A673 (cell line): ENCODE measurements around the gene RAB8B.

ENCODE experiments used
- CTCF ChIP-seq: fragments of 300-800, 200-600 bp; sonication (generic); conservative IDR thresholded peaks from 2 replicates; pipeline ENCODE4 v1.5.1; 2017; ENCODE audit warnings: low read depth, mild to moderate bottlenecking, antibody characterized with exemption, low read length, moderate library complexity, mixed read lengths
- EZH2 ChIP-seq: fragments of 200-600 bp; sonication (generic); IDR thresholded peaks from 2 replicates; pipeline ENCODE4 v1.6.1; 2017; ENCODE audit warnings: borderline replicate concordance, low read depth, mild to moderate bottlenecking, mixed read lengths, antibody characterized with exemption, low read length; ENCODE audit not compliant: poor library complexity, severe bottlenecking

- TF ChIP-seq CTCF (no peak), EZH2 (no peak)
Observed at GRCh38 chr15:63197626-63198025, 8.2 kb downstream of the RAB8B start.
